Measurements from ENCODE around the gene CFAP298.

DNA sequence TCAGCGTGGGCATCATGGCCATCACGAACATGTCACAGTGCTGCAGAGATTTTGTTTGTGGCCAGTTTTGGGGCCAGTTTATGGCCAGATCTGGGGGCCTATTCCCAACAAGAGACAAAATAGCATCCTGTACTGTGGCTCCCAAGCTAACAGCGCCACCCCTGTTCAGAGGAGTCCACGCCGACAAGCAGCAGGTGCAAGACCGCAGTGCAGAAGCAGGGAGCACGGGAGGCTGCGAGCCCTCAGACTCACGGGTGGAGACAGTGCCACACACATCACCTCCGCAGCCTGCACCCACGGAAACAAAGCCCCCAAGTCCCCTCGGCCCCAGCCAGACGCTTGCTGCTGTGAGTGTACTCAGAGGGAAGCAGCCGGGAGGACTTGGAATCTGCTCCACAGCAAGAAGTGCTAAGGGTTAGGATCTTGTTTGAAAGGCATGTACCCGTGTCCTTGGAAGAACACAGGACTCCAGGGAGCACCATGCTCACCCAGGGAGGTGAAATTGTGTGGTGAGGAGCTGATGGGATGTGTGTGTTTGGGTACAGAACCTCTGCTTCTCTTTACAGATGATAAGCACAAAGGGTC lies 34.0 kb downstream of the CFAP298 start:
- TF ChIP-seq, protein P1, sequence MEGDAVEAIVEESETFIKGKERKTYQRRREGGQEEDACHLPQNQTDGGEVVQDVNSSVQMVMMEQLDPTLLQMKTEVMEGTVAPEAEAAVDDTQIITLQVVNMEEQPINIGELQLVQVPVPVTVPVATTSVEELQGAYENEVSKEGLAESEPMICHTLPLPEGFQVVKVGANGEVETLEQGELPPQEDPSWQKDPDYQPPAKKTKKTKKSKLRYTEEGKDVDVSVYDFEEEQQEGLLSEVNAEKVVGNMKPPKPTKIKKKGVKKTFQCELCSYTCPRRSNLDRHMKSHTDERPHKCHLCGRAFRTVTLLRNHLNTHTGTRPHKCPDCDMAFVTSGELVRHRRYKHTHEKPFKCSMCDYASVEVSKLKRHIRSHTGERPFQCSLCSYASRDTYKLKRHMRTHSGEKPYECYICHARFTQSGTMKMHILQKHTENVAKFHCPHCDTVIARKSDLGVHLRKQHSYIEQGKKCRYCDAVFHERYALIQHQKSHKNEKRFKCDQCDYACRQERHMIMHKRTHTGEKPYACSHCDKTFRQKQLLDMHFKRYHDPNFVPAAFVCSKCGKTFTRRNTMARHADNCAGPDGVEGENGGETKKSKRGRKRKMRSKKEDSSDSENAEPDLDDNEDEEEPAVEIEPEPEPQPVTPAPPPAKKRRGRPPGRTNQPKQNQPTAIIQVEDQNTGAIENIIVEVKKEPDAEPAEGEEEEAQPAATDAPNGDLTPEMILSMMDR (IDR thresholded peaks at IDR 0.05): no peak
- TF ChIP-seq POLR2A (IDR thresholded peaks at IDR 0.05) (no peak), POLR2AphosphoS5 (IDR thresholded peaks at IDR 0.05) (no peak), EP300 (IDR thresholded peaks at IDR 0.05) (no peak)
